ENCODE data around the gene ATN1.
"Not testable (repeated sequence)": the region's sequence is repeated elsewhere in the genome, so short reads cannot be mapped to it uniquely, and the experiment has no call there.

GRCh38 chr12:6892683-6893082 is 35.1 kb upstream of the ATN1 start:
- TF ChIP-seq POLR2A, POLR2AphosphoS5 (IDR thresholded peaks at IDR 0.05; ENCODE audit: low read depth, low read length): not testable (repeated sequence)

All from GM12892 (cell line).